GM23338 (cell line): ENCODE results near the gene PRKCI. TPM values are rescaled to one million over a fixed set of nuclear protein-coding genes. Genes with fewer than 3 reads are reported as not detected.
A peak's percentile ranks its signal among the peaks of the same experiment; 100 is the strongest.
"Not testable (repeated sequence)": the region's sequence is repeated elsewhere in the genome, so short reads cannot be mapped to it uniquely, and the experiment has no call there.

ENCODE experiments used
- ATAC-seq: fragments of 200-7000 bp; cut with Tn5 transposase; 3 replicates; pipeline ENCODE4 v1.9.1; 2020
- DNase-seq: peaks from one replicate; pipeline ENCODE4 v3.0.0-alpha.2; 2015; ENCODE audit warnings: low spot score
- H2AFZ ChIP-seq: fragments of 200-600 bp; sonication (generic); 2 replicates; pipeline ENCODE4 v1.8.0; 2016; ENCODE audit warnings: antibody characterized with exemption, mild to moderate bottlenecking, moderate library complexity
- H3F3A ChIP-seq: fragments of 200-600 bp; sonication (generic); replicated peaks from 2 replicates; pipeline ENCODE4 v1.8.0; 2017; ENCODE audit warnings: antibody characterized with exemption, mixed run types, low read depth
- H3K27ac ChIP-seq: fragments of 200-600 bp; sonication (generic); 2 replicates; pipeline ENCODE4 v1.6.1; 2016; ENCODE audit warnings: low read depth
- H3K27me3 ChIP-seq: fragments of 200-600 bp; sonication (generic); 2 replicates; pipeline ENCODE4 v1.8.0; 2016; ENCODE audit warnings: mild to moderate bottlenecking, mixed run types, moderate library complexity; ENCODE audit not compliant: insufficient read depth
- H3K36me3 ChIP-seq: fragments of 200-600 bp; sonication (generic); 2 replicates; pipeline ENCODE4 v1.8.0; 2016; ENCODE audit warnings: mild to moderate bottlenecking; ENCODE audit not compliant: insufficient read depth
- H3K4me1 ChIP-seq: fragments of 200-600 bp; sonication (generic); 2 replicates; pipeline ENCODE4 v1.8.0; 2016; ENCODE audit warnings: mild to moderate bottlenecking, moderate library complexity; ENCODE audit not compliant: insufficient read depth
- H3K4me2 ChIP-seq: fragments of 200-600 bp; sonication (generic); 2 replicates; pipeline ENCODE4 v1.7.1; 2017; ENCODE audit warnings: mixed run types
- H3K4me3 ChIP-seq: fragments of 200-600 bp; sonication (generic); 2 replicates; pipeline ENCODE4 v1.6.1; 2016; ENCODE audit warnings: mixed run types
- H3K79me2 ChIP-seq: fragments of 200-600 bp; sonication (generic); replicated peaks from 2 replicates; pipeline ENCODE4 v1.8.0; 2017; ENCODE audit warnings: mild to moderate bottlenecking; ENCODE audit not compliant: insufficient read depth
- H3K9me2 ChIP-seq: fragments of 200-600 bp; sonication (generic); 2 replicates; pipeline ENCODE4 v1.8.0; 2017; ENCODE audit not compliant: insufficient read depth
- H4K20me1 ChIP-seq: fragments of 200-600 bp; sonication (generic); replicated peaks from 2 replicates; pipeline ENCODE4 v1.8.0; 2017; ENCODE audit warnings: mild to moderate bottlenecking; ENCODE audit not compliant: insufficient read depth
- H3K27ac Mint-ChIP-seq: 2 replicates; pipeline ENCODE4 v1.8.0; 2020; ENCODE audit warnings: inconsistent platforms, mild to moderate bottlenecking, moderate library complexity, mixed read lengths
- H3K27me3 Mint-ChIP-seq: 3 replicates; pipeline ENCODE4 v1.8.0; 2022; ENCODE audit warnings: low read depth, mild to moderate bottlenecking, moderate library complexity, mixed read lengths, inconsistent platforms; ENCODE audit not compliant: insufficient read depth, poor library complexity
- H3K36me3 Mint-ChIP-seq: 3 replicates; pipeline ENCODE4 v1.8.0; 2021; ENCODE audit warnings: low read depth, mild to moderate bottlenecking, inconsistent platforms, moderate library complexity, mixed read lengths
- H3K4me1 Mint-ChIP-seq: 3 replicates; pipeline ENCODE4 v1.8.0; 2020; ENCODE audit warnings: mild to moderate bottlenecking, inconsistent platforms, mixed read lengths
- H3K4me3 Mint-ChIP-seq: 3 replicates; pipeline ENCODE4 v1.8.0; 2021; ENCODE audit warnings: moderate library complexity, mild to moderate bottlenecking, inconsistent platforms, mixed read lengths
- H3K9me3 Mint-ChIP-seq: 3 replicates; pipeline ENCODE4 v1.8.0; 2020; ENCODE audit warnings: moderate library complexity, mild to moderate bottlenecking, inconsistent platforms, mixed read lengths
- JUNB ChIP-seq: IDR thresholded peaks from one replicate; pipeline ENCODE4 v1.6.1; 2016; ENCODE audit warnings: antibody characterized with exemption; ENCODE audit not compliant: unreplicated experiment
- NANOG ChIP-seq: IDR thresholded peaks from 2 replicates; pipeline ENCODE4 v1.6.1; 2016; ENCODE audit warnings: antibody characterized with exemption, borderline replicate concordance
- STAT1 ChIP-seq: IDR thresholded peaks from one replicate; pipeline ENCODE4 v1.6.1; 2016; ENCODE audit warnings: antibody characterized with exemption; ENCODE audit not compliant: unreplicated experiment
- polyA plus RNA-seq: library from polyadenylated mRNA; unstranded; fragments of >200 nt; fragmentation: Nextera tagmentation; extraction: Ambion mirVana; gene quantifications from 2 replicates; pipeline ENCODE4 v1.2.1, GENCODE V29; 2016
- total RNA-seq: library from RNA; depleted of rRNA; stranded (reverse); fragments of >200 nt; shearing (Covaris generic); gene quantifications from 2 replicates; pipeline ENCODE4 v1.2.3, GENCODE V29; 2014
- TF ChIP-seq, protein P1 (sequence below): IDR thresholded peaks from 2 replicates; pipeline ENCODE4 v1.6.1; 2016; ENCODE audit warnings: antibody characterized with exemption
- TF ChIP-seq, protein P2 (sequence below): fragments of 250-450 bp; sonication (Bioruptor Pico); IDR thresholded peaks from 2 replicates; pipeline ENCODE4 v1.5.0; 2020; ENCODE audit warnings: mild to moderate bottlenecking, moderate library complexity

The PRKCI gene
- total and polyA plus RNA-seq, 2 experiments from 2014 or later, result 58.0 to 119 TPM

DNA sequence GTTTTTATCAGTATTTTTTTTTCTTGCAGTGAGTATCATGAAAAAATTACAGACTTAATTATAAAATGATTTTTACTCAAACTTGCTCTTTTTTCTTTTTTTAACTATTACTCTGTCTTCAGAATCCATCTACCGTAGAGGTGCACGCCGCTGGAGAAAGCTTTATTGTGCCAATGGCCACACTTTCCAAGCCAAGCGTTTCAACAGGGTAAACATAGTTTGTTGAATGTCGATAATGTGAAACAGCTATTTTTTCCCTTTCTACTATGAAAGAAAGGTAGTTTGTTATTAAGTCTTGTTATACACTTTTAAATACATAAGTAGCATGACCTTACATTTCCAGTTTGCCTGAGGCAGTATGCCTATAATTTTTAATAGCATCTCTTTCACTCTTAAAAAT is 45.6 kb downstream of the PRKCI start:
- no peak overlapping the region for H3K4me3 ChIP-seq
- H2AFZ ChIP-seq, result no peak overlapping the region
- H3K9me3 Mint-ChIP-seq, result no peaks in the 10 kb centered on the region
- no peaks in the 10 kb centered on the region for H3K27me3 ChIP-seq
- peaks cover 32% of the 10 kb centered on the region for H3K36me3 ChIP-seq
- no peaks in the 10 kb centered on the region for H3K4me1 ChIP-seq
- no peaks in the 10 kb centered on the region for H3K9me2 ChIP-seq
- H3K4me3 Mint-ChIP-seq, result no peak overlapping the region
- peaks cover 9% of the 10 kb centered on the region; the same call in 1 of the 2 replicates for H3K79me2 ChIP-seq
- H3F3A ChIP-seq, result no peaks in the 10 kb centered on the region
- no peaks in the 10 kb centered on the region for H3K4me1 Mint-ChIP-seq
- peaks cover 58% of the 10 kb centered on the region for H3K36me3 Mint-ChIP-seq
- no peak for ATAC-seq
- no peak overlapping the region for H3K4me2 ChIP-seq
- H3K27me3 Mint-ChIP-seq, result peaks cover 1% of the 10 kb centered on the region
- no peak for TF ChIP-seq NANOG
- TF ChIP-seq, protein P1, sequence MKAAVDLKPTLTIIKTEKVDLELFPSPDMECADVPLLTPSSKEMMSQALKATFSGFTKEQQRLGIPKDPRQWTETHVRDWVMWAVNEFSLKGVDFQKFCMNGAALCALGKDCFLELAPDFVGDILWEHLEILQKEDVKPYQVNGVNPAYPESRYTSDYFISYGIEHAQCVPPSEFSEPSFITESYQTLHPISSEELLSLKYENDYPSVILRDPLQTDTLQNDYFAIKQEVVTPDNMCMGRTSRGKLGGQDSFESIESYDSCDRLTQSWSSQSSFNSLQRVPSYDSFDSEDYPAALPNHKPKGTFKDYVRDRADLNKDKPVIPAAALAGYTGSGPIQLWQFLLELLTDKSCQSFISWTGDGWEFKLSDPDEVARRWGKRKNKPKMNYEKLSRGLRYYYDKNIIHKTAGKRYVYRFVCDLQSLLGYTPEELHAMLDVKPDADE, result no peak
- no peak for TF ChIP-seq STAT1
- TF ChIP-seq, protein P2, sequence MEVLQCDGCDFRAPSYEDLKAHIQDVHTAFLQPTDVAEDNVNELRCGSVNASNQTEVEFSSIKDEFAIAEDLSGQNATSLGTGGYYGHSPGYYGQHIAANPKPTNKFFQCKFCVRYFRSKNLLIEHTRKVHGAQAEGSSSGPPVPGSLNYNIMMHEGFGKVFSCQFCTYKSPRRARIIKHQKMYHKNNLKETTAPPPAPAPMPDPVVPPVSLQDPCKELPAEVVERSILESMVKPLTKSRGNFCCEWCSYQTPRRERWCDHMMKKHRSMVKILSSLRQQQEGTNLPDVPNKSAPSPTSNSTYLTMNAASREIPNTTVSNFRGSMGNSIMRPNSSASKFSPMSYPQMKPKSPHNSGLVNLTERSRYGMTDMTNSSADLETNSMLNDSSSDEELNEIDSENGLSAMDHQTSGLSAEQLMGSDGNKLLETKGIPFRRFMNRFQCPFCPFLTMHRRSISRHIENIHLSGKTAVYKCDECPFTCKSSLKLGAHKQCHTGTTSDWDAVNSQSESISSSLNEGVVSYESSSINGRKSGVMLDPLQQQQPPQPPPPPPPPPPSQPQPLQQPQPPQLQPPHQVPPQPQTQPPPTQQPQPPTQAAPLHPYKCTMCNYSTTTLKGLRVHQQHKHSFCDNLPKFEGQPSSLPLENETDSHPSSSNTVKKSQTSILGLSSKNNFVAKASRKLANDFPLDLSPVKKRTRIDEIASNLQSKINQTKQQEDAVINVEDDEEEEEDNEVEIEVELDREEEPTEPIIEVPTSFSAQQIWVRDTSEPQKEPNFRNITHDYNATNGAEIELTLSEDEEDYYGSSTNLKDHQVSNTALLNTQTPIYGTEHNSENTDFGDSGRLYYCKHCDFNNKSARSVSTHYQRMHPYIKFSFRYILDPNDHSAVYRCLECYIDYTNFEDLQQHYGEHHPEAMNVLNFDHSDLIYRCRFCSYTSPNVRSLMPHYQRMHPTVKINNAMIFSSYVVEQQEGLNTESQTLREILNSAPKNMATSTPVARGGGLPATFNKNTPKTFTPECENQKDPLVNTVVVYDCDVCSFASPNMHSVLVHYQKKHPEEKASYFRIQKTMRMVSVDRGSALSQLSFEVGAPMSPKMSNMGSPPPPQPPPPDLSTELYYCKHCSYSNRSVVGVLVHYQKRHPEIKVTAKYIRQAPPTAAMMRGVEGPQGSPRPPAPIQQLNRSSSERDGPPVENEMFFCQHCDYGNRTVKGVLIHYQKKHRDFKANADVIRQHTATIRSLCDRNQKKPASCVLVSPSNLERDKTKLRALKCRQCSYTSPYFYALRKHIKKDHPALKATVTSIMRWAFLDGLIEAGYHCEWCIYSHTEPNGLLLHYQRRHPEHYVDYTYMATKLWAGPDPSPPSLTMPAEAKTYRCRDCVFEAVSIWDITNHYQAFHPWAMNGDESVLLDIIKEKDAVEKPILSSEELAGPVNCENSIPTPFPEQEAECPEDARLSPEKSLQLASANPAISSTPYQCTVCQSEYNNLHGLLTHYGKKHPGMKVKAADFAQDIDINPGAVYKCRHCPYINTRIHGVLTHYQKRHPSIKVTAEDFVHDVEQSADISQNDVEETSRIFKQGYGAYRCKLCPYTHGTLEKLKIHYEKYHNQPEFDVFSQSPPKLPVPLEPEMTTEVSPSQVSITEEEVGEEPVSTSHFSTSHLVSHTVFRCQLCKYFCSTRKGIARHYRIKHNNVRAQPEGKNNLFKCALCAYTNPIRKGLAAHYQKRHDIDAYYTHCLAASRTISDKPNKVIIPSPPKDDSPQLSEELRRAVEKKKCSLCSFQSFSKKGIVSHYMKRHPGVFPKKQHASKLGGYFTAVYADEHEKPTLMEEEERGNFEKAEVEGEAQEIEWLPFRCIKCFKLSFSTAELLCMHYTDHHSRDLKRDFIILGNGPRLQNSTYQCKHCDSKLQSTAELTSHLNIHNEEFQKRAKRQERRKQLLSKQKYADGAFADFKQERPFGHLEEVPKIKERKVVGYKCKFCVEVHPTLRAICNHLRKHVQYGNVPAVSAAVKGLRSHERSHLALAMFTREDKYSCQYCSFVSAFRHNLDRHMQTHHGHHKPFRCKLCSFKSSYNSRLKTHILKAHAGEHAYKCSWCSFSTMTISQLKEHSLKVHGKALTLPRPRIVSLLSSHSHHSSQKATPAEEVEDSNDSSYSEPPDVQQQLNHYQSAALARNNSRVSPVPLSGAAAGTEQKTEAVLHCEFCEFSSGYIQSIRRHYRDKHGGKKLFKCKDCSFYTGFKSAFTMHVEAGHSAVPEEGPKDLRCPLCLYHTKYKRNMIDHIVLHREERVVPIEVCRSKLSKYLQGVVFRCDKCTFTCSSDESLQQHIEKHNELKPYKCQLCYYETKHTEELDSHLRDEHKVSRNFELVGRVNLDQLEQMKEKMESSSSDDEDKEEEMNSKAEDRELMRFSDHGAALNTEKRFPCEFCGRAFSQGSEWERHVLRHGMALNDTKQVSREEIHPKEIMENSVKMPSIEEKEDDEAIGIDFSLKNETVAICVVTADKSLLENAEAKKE (CRISPR knock-in tag), result no peak
- no peak for TF ChIP-seq JUNB
- H3K27ac Mint-ChIP-seq, result no peak overlapping the region
- peaks cover 8% of the 10 kb centered on the region; the same call in 1 of the 2 replicates for H4K20me1 ChIP-seq
- H3K27ac ChIP-seq, result no peak overlapping the region
- no peak for DNase-seq

DNA sequence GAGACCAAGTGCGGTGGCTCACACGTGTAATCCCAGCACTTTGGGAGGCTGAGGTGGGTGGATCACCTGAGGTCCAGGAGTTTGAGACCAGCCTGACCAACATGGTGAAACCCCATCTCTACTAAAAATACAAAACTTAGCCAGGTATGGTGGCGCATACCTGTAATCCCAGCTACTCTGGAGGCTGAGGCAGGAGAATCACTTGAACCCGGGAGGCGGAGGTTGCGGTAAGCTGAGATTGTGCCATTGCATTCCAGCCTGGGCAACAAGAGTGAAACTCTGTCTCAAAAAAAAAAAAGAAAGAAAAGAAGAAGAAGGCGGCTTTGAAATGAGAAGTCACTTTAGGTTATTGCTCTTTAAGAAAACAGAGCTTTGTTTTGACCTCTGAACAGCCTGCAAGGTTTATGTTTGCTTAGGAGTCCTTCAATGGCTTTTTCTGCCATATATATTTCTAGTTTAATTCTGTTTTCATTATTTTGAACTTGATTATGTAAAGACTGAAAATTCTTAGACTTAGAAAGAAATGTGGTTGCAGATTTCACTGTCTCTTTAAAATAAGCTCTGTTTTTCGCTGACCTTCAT is 47.5 kb downstream of the PRKCI start:
- not testable (repeated sequence) for H3F3A ChIP-seq, DNase-seq, H3K9me2 ChIP-seq, ATAC-seq, H3K9me3 Mint-ChIP-seq, H2AFZ ChIP-seq, H4K20me1 ChIP-seq, H3K4me1 Mint-ChIP-seq, H3K4me1 ChIP-seq, H3K27me3 ChIP-seq, H3K4me3 Mint-ChIP-seq, H3K27ac Mint-ChIP-seq, H3K27me3 Mint-ChIP-seq, H3K4me3 ChIP-seq, H3K79me2 ChIP-seq, H3K4me2 ChIP-seq
- Histone ChIP-seq H3K36me3 (peaks cover 21% of the 10 kb centered on the region), H3K27ac (0 out of 2 replicates have a peak overlapping the region, but pooled peaks have one; percentile 27)
- peaks cover 56% of the 10 kb centered on the region for H3K36me3 Mint-ChIP-seq
